Hepatocyte (in vitro differentiated cells): Measurements from ENCODE around the gene AP5S1.

ENCODE experiments used
- EZH2 ChIP-seq: fragments of 200-600 bp; sonication (generic); IDR thresholded peaks from 2 replicates; pipeline ENCODE4 v1.6.1; 2016; ENCODE audit warnings: antibody characterized with exemption, mild to moderate bottlenecking, borderline replicate concordance
- TF ChIP-seq, protein P1 (sequence below): fragments of 200-600 bp; sonication (generic); IDR thresholded peaks from 2 replicates; pipeline ENCODE4 v1.5.1; 2016; ENCODE audit warnings: antibody characterized with exemption, mild to moderate bottlenecking; ENCODE audit not compliant: poor library complexity

DNA sequence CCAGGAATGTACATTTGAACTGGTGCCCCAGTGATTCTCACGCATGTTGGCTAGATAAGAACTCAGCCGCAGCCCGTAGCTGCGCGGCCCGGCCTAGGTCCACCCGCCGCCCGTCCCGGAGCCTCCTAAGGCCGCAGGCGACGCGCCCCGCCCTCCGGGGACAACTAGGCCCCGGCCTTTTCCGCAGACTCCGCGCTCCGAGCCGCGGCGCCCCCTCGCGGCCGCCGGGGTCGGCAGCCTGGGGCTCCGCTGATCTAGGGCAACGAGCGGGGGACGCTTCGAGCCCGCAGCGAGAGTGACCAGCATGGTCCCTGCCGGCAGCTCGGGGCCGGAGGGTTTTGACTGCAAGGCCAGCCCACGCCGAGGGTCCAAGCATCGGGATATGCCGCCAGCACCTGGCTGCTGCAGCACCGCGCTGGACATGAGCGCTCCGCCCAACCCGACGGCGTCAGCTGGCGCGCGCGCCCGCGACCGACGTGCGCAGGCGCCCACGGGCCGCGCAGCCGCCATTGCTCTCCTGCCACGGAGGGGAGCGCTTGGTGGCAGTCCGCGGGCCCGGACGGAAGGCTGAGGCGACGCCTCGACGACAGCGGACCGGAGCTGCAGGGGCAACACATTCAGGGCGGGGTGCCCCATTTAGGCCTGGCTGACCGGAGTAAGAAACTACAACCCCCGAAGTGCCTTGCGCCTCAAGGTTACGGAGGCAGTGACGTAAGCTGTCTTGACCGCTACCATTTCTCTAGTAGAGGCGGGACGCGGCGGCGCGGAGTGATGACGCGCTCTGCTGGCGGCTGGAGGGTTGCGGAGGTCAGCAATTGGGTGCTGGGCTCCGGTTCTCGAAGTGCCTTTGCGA lies at the start of gene AP5S1:
- TF ChIP-seq, protein P1, sequence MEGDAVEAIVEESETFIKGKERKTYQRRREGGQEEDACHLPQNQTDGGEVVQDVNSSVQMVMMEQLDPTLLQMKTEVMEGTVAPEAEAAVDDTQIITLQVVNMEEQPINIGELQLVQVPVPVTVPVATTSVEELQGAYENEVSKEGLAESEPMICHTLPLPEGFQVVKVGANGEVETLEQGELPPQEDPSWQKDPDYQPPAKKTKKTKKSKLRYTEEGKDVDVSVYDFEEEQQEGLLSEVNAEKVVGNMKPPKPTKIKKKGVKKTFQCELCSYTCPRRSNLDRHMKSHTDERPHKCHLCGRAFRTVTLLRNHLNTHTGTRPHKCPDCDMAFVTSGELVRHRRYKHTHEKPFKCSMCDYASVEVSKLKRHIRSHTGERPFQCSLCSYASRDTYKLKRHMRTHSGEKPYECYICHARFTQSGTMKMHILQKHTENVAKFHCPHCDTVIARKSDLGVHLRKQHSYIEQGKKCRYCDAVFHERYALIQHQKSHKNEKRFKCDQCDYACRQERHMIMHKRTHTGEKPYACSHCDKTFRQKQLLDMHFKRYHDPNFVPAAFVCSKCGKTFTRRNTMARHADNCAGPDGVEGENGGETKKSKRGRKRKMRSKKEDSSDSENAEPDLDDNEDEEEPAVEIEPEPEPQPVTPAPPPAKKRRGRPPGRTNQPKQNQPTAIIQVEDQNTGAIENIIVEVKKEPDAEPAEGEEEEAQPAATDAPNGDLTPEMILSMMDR, result peak; percentile 100
- TF ChIP-seq EZH2, result no peak
